DOHH2 (cell line): ENCODE results near the gene CAMK2N1.

Source experiments
- H3F3A ChIP-seq: fragments of 200-600 bp; sonication (generic), shearing (Covaris generic); 2 replicates; pipeline ENCODE4 v1.6.0; 2016; ENCODE audit warnings: antibody characterized with exemption, mild to moderate bottlenecking; ENCODE audit not compliant: control insufficient read depth, insufficient read depth
- H3K27ac ChIP-seq: fragments of 200-600 bp; sonication (generic); 2 replicates; pipeline ENCODE4 v1.5.1; 2014; ENCODE audit warnings: low read depth, mild to moderate bottlenecking, low read length, moderate library complexity
- H3K27me3 ChIP-seq: fragments of 200-600 bp; sonication (generic); 2 replicates; pipeline ENCODE4 v1.6.1; 2014; ENCODE audit warnings: mild to moderate bottlenecking, low read length, mixed read lengths; ENCODE audit not compliant: control insufficient read depth
- H3K36me3 ChIP-seq: fragments of 200-600 bp; sonication (generic); 2 replicates; pipeline ENCODE4 v1.6.1; 2014; ENCODE audit warnings: mild to moderate bottlenecking, low read length, moderate library complexity, mixed read lengths; ENCODE audit not compliant: control insufficient read depth
- H3K4me1 ChIP-seq: fragments of 200-600 bp; sonication (generic); 2 replicates; pipeline ENCODE4 v1.6.1; 2014; ENCODE audit warnings: mild to moderate bottlenecking, low read length, mixed read lengths; ENCODE audit not compliant: control insufficient read depth
- H3K4me2 ChIP-seq: fragments of 200-600 bp; sonication (generic); 2 replicates; pipeline ENCODE4 v1.6.0; 2014; ENCODE audit warnings: mild to moderate bottlenecking, low read length, moderate library complexity
- H3K4me3 ChIP-seq: fragments of 200-600 bp; sonication (generic); 2 replicates; pipeline ENCODE4 v1.5.1; 2014; ENCODE audit warnings: mild to moderate bottlenecking, low read length, mixed read lengths
- H3K79me2 ChIP-seq: fragments of 200-600 bp; sonication (generic); 2 replicates; pipeline ENCODE4 v1.6.1; 2014; ENCODE audit warnings: mild to moderate bottlenecking, low read length, mixed read lengths; ENCODE audit not compliant: control insufficient read depth
- H3K9me2 ChIP-seq: fragments of 200-600 bp; sonication (generic); replicated peaks from 2 replicates; pipeline ENCODE4 v1.6.1; 2014; ENCODE audit warnings: mild to moderate bottlenecking, low read length, mixed read lengths; ENCODE audit not compliant: control insufficient read depth
- H3K9me3 ChIP-seq: fragments of 200-600 bp; sonication (generic); 2 replicates; pipeline ENCODE4 v1.6.1; 2014; ENCODE audit warnings: antibody characterized with exemption, low read length, mixed read lengths; ENCODE audit not compliant: control insufficient read depth, insufficient read depth
- H4K20me1 ChIP-seq: fragments of 200-600 bp; sonication (generic); 2 replicates; pipeline ENCODE4 v1.6.0; 2014; ENCODE audit warnings: low read depth, mild to moderate bottlenecking, antibody characterized with exemption, low read length, moderate library complexity; ENCODE audit not compliant: control insufficient read depth, insufficient read depth
- CTCF ChIP-seq: fragments of 200-600 bp; sonication (generic); IDR thresholded peaks from one replicate; pipeline ENCODE4 v1.5.1; 2014; ENCODE audit warnings: antibody characterized with exemption, mild to moderate bottlenecking, low read depth, low read length; ENCODE audit not compliant: poor library complexity, severe bottlenecking
- EZH2phosphoT487 ChIP-seq: fragments of 200-600 bp; sonication (generic); IDR thresholded peaks from 2 replicates; pipeline ENCODE4 v1.6.1; 2017; ENCODE audit warnings: borderline replicate concordance, mild to moderate bottlenecking, antibody characterized with exemption, low read length, moderate library complexity, mixed read lengths

Gene CAMK2N1

GRCh38 chr1:20479840-20480239 is 6.2 kb downstream of the CAMK2N1 start:
- Histone ChIP-seq H3K9me2 (no peaks in the 10 kb centered on the region), H3K4me1 (0 out of 2 replicates have a peak, but pooled peaks cover 2% of the 10 kb centered on the region), H3F3A (no peaks in the 10 kb centered on the region), H3K79me2 (no peaks in the 10 kb centered on the region), H3K9me3 (no peaks in the 10 kb centered on the region), H3K4me3 (no peak overlapping the region), H3K27ac (no peak overlapping the region), H3K36me3 (no peaks in the 10 kb centered on the region), H3K4me2 (no peak overlapping the region), H4K20me1 (no peaks in the 10 kb centered on the region), H3K27me3 (peaks cover 56% of the 10 kb centered on the region)
- TF ChIP-seq EZH2phosphoT487 (no peak), CTCF (no peak)

- no peaks in the 10 kb centered on the region for H3K9me2 ChIP-seq
- H3K9me3 ChIP-seq = no peaks in the 10 kb centered on the region
- H4K20me1 ChIP-seq = no peaks in the 10 kb centered on the region
- no peak for TF ChIP-seq EZH2phosphoT487
- no peak overlapping the region for H3K27ac ChIP-seq
- H3K4me2 ChIP-seq = no peak overlapping the region
- no peaks in the 10 kb centered on the region for H3K36me3 ChIP-seq
- 0 out of 2 replicates have a peak, but pooled peaks cover 2% of the 10 kb centered on the region for H3K4me1 ChIP-seq
- no peak overlapping the region for H3K4me3 ChIP-seq
- H3K79me2 ChIP-seq = no peaks in the 10 kb centered on the region
- H3K27me3 ChIP-seq = peaks cover 42% of the 10 kb centered on the region
- H3F3A ChIP-seq = no peaks in the 10 kb centered on the region
These were observed 7.9 kb downstream of the CAMK2N1 start for GRCh38 chr1:20478057-20478635.

GRCh38 chr1:20477348-20478056 is 8.5 kb downstream of the CAMK2N1 start:
- TF ChIP-seq CTCF (no peak), EZH2phosphoT487 (no peak)
- Histone ChIP-seq H3K27ac (no peak overlapping the region), H3K4me1 (0 out of 2 replicates have a peak, but pooled peaks cover 2% of the 10 kb centered on the region), H3K4me2 (no peak overlapping the region), H4K20me1 (no peaks in the 10 kb centered on the region), H3K36me3 (no peaks in the 10 kb centered on the region), H3F3A (no peaks in the 10 kb centered on the region), H3K9me3 (no peaks in the 10 kb centered on the region), H3K79me2 (no peaks in the 10 kb centered on the region), H3K9me2 (no peaks in the 10 kb centered on the region), H3K4me3 (no peak overlapping the region), H3K27me3 (peaks cover 38% of the 10 kb centered on the region)

GRCh38 chr1:20476265-20477038 is 9.6 kb downstream of the CAMK2N1 start:
- Histone ChIP-seq H3K9me2 (no peaks in the 10 kb centered on the region), H3K4me1 (no peaks in the 10 kb centered on the region), H3K9me3 (no peaks in the 10 kb centered on the region), H3K27ac (no peak overlapping the region), H3K79me2 (no peaks in the 10 kb centered on the region), H3K4me2 (no peak overlapping the region), H3K27me3 (peaks cover 31% of the 10 kb centered on the region), H3F3A (no peaks in the 10 kb centered on the region), H3K36me3 (no peaks in the 10 kb centered on the region), H3K4me3 (no peak overlapping the region), H4K20me1 (no peaks in the 10 kb centered on the region)
- no peak for TF ChIP-seq EZH2phosphoT487
- no peak for TF ChIP-seq CTCF
